Measurements from ENCODE around the gene CCDC148.

- no peak for TF ChIP-seq CTCF (IDR thresholded peaks at IDR 0.05; ENCODE audit: low read depth, low read length)
- no peak for TF ChIP-seq POLR2A (IDR thresholded peaks at IDR 0.05; ENCODE audit: extremely low read depth, insufficient read length)
- no peak for TF ChIP-seq MYC (IDR thresholded peaks at IDR 0.05; ENCODE audit: low read depth, low read length)
These were observed 26.0 kb upstream of the CCDC148 start for GRCh38 chr2:158482594-158482993.

All from NB4 (cell line).